HUDEP-2 (cell line): ENCODE results near the gene WDFY4.

Source experiments
- DNase-seq, 76 experiments: peaks; one replicate each; lab custom pipeline; 2025; ENCODE audit not compliant: unreplicated experiment in 76 of 76; lab: John Stamatoyannopoulos, UW

Gene WDFY4

DNA sequence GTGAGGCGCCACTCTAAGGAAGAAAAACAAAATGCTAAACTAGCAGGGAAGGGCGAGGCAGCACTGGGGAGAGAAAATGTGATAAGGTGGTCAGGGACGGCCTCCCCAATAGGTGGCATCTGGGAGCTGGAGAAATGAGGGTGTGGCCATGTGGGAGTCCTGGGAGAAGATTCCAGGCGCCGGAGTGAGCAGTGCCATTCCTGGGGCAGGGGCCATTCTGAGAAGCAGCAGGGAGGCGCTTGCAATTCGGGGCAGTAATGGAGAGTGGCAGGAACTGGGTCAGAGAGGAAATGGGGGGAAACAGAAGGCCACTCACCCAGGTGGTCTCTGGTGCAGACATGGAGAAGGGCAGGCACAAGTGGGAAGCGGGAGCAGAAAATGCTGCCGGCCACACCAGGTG lies 316.7 kb downstream of the WDFY4 start:
- no peak for DNase-seq

DNA sequence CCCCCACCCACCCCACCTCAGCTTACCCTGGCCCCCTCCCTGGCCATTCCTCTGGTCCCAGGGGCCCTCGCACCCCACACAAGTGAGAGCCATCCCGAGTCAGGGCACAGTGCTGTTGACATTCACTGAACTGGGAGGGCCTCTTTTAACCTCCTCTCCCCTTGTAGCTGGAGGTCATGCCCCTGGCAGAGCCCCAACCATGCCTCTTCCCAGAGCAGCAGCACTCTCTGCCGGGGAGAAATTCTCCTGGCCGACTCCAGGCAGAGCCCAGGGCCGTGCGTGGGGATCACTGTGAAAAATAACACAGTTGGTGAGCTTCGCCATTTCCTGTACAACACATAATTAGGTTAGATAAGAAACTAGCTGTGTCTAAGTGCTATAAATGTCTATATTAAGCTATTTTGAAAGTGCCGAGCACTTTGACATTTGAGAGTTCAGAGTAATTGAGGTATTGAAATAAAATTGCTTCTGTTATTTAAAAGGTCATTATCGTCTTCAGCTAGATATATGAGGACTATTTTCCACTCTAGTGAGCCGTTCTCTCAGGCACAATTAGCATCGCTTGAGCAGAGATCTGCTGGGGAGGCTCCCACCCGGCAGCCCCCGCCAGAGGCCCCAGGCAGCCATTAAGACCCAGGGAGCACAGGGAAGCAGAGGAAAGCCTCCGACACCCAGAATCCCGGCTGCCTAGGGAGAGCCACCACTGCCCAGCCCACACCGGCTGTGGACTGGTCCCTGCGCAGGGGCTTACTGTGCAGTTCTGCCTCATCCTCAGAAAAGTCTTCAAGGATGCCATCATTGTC lies 317.4 kb downstream of the WDFY4 start:
- no peak for DNase-seq

DNA sequence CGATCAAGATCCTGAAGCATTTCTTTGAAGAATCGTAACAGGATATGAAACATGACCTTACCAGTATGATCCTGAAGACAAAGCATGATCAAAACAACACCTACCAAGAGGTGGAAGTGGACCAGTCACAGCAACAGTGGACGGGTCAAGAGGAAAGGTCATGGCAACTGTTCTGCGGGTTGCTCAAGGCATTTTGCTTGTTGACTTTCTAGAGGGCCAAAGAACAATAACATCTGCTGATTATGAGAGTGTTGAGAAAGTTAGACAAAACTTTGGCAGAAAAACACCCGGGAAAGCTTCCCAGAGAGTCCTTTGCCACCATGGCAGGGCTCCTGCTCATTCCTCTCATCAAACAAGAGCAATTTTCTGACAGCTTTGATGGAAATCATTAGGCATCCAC lies 320.6 kb downstream of the WDFY4 start:
- DNase-seq, result no peak

- no peak for DNase-seq
Observed at GRCh38 chr10:49007129-49007528, 322.5 kb downstream of the WDFY4 start.

DNA sequence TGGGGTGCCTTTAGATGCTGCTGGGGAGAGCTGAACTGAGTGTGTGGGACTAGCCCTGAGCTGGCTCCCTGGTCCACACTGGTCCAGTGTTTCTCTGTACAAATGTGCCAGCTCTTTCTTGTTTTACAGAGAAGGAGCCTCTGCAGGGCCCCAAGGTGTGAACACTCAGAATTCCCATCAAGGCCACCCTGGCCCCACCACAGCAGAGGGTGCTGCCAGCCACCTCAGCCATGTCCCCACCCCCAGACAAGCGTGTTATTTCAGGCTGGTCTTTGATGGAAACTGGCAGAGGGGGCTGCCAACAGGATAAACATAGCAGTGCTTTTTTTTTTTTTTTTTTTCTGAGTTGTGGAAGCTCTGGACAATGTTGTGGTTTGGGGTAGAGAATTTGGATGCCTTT lies 323.4 kb downstream of the WDFY4 start:
- no peak for DNase-seq

DNA sequence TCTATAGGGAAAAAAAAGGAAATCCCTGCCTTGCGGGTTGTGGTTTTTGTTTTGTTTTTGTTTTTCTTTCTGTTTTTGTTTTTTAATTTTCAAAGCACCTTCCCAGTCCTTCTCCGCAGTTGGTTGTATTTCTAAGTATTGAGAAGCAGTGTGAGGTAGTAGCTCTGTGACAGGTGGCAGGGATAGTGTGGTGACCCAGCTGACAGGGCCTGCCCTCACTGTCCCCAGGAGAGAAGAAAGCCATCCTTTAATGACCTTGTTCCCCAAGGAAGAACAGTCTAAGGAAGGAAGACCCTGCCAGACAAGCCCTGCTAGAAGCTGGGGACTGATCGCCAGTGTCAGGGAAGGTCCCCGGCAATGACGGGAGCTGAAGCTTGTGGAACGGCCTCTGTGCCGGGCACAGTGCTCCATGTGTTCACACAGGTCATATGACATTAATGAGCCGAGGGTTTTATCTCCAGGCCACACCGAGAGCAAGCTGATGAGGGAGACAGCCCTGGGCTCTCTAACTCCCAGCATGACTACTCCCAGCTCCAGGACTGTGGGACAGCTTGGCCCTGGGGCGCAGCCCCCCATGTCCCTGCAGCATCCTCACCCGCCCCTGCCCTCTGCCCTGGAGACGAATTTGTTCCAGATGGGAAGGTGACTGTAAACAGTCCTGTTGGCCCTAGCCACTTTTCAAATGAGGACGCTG lies 324.0 kb downstream of the WDFY4 start:
- no peak for DNase-seq

GRCh38 chr10:49009199-49009979 lies 324.7 kb downstream of the WDFY4 start:
- no peak for DNase-seq

DNA sequence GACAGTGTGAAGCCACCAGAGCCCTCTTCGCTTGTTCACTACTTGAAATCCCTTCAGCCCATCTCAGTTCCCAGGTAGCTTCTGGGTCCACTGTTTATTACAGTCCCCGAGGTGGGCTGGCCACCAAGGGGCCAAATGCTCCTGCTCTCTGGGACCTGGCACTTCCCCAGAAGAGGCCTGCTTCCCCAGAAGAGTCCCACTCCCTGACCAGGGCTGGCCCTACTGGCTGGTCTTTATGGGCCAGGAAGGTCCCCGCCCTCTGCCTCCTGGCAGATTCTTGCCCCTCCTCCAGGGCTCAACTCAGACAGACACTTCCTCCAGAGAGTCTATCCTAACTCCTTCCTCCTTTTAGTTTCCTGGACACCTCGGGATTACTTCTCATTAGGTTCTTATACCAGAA lies 325.6 kb downstream of the WDFY4 start:
- DNase-seq, result no peak

GRCh38 chr10:49010865-49011264 lies 326.2 kb downstream of the WDFY4 start:
- DNase-seq, result no peak

GRCh38 chr10:49011756-49012155 lies 327.1 kb downstream of the WDFY4 start:
- no peak for DNase-seq

DNA sequence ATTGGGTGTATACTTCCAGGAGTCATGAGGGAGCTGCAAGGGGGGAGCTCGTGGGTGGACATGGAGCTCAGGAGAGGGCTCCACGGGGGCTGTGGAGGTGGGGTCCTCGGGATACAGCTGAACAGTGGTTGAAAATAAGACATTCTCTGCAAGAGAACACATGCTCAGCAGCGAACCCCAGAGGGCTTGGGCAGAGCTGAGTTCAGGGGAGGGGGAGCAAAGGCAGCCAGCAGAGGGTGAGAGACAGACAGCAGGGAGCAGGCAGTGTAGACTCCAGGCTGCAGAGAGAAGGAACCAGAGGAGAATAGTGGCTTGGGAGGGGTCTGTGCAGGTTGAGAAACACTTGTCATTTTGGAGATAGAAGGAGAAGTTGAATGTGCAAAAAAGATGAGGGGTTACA lies 327.9 kb downstream of the WDFY4 start:
- no peak for DNase-seq

DNA sequence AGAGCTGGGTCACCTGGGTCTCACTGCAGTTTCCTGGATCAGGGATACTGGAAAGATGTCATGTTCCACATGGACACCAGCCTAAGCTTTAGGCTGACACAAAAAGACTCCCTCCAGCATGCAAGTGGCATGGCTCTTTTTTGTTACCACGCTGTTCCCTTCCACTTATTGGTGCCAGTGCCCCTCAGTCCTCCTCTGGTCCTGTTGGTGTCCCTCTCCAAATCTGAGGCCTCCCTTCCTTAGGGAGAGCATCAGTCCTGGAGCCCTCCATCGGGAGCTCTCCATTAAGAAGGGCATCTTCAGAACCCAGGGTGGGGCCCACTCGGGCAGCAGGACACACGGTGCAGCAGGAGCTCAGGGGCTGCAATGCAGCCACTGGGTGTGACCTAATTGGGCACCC lies 331.0 kb downstream of the WDFY4 start:
- no peak for DNase-seq

DNA sequence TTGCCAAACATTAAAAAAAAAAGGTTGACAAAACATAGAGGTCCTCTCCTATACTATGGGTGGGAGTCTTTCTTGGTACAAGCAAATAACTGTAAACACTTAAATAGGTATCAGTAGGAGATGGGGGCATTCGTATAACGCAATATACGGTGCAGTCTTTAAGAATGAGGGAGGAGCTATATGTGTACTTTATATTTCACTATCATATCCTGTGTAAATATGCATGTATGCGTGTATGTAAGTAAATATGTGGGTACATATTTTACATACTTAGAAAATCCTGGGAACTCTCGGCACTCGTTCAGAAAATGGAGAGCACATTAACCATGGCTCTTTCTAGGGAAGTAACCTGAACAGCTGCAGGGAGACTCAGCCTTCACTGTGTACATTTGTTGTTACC lies 337.0 kb downstream of the WDFY4 start:
- DNase-seq, result no peak

DNA sequence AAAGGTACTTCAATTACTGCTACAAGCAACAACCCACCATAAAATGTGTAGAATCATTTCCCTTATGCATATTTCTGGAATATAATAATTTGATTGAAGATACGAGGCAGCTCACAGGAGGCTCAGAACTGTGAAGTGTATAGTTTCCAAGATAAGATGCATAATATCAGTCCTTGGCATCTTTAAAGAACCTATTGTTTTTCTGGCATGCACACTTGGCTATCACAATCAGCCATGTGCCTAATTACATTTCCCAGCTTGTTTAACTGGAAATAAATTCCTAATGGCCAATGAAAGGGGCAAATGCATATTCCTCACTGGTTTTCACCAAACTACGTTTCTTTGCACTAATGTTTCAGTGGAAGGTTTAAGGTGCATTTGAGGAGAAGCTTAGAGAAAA lies 338.4 kb downstream of the WDFY4 start:
- DNase-seq, result no peak

DNA sequence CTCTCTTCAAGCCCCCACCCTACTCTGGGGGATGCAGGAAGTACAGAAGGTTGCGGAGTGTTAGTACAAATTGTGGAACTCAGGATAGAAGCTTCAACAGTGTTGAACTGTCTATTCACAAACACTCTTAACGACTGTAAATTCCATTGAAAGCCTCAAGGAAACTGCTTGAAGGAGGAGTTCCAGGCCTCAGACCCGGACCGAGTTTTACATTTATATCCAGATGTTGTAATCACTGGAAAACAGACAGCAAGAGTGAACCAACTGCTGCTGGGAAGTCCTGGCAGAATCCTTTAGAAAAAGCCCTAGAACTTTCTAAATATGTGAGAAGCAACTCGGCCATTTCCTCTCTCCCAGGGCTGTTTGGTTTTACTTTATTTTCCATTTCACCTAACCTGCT lies 339.1 kb downstream of the WDFY4 start:
- no peak for DNase-seq

DNA sequence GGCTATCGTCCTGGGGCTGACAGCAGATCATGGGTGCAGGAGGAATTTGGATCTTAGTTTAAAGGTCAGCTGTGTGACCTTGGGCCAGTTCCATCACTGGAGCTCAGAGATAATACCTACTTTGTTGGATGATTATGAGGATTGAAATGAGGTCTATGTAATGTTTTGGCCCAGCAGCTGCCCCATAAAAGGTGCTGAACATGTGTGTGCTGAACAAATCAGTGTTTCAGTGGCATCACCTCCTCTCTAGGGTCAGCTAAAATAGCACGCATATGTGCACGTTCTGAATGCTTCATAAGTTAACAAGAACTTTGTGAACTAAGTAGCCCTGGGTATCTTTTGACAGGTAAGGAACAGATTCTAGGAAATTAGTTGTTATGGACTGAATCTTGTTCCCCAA lies 339.8 kb downstream of the WDFY4 start:
- no peak for DNase-seq

- no peak for DNase-seq
Observed at GRCh38 chr10:49025347-49025983, 340.8 kb downstream of the WDFY4 start.

DNA sequence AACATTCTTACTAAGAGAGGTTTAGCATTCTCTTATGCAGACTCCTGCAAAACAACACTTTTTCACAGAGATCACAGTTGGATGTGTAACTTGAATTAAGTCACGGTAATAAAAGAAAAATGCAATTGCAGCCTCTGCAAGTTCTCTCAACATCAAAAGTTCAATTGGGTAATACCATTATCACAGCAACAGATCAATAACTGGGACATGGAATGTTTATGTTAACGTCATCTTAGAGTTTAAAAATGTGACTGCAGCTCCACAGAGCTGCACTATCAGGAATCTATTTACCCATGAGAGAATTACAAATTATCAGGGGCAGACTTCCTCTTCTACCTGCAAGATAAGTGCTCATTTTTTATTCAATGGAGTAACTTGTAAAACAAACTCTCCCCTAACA lies 344.0 kb downstream of the WDFY4 start:
- no peak for DNase-seq

GRCh38 chr10:49029666-49030065 lies 345.0 kb downstream of the WDFY4 start:
- no peak for DNase-seq
